HCT116 (cell line): ENCODE measurements around the gene SOD1. TPM values are rescaled to one million over a fixed set of nuclear protein-coding genes. Genes with fewer than 3 reads are reported as not detected.

Source experiments
- ATAC-seq: fragments of 200-7000 bp; cut with Tn5 transposase; 2 replicates; pipeline ENCODE4 v1.9.1; 2020; ENCODE audit warnings: mild to moderate bottlenecking, moderate library complexity
- BruUV-seq: library from RNA; stranded (reverse); fragments of 400-500 nt; replicated peaks from 2 replicates; lab custom pipeline; 2021; lab: Mats Ljungman, UMichigan
- CTCF ChIA-PET: fragments of 300-600 bp; sonication (Branson Sonifier 250); formaldehyde crosslinking; loops from one replicate; lab custom pipeline; 2021; ENCODE audit warnings: antibody characterized with exemption; lab: Charles Lee
- POLR2A ChIA-PET: fragments of 300-600, 350-600 bp; sonication (Branson Sonifier 250); formaldehyde crosslinking; loops from one replicate; lab custom pipeline; 2021; ENCODE audit warnings: antibody characterized with exemption; lab: Charles Lee
- RAD21 ChIA-PET, 2 experiments: fragments of 300-600 bp; sonication (Branson Sonifier 250); formaldehyde crosslinking; loops; one replicate each; lab custom pipeline; 2023; ENCODE audit warnings: low total read pairs in 2 of 2; ENCODE audit not compliant: uncharacterized antibody in 2 of 2, unreplicated experiment in 2 of 2, low non-redundant PET in 1 of 2; lab: Charles Lee
- DNase-seq: peaks from one replicate; pipeline ENCODE4 v3.0.0-alpha.2; 2010; ENCODE audit warnings: low read depth, low spot score
- H2AFZ ChIP-seq: fragments of 200-600 bp; shearing (Covaris generic), sonication (generic); 2 replicates; pipeline ENCODE4 v1.6.1; 2017; ENCODE audit warnings: low read depth, mixed run types, mixed read lengths, antibody characterized with exemption, low read length; ENCODE audit not compliant: poor library complexity, severe bottlenecking
- H3K27ac ChIP-seq: 2 replicates; pipeline ENCODE4 v1.5.1; 2012; ENCODE audit warnings: low read depth, low read length
- H3K27me3 ChIP-seq: fragments of 200-600 bp; sonication (generic); 2 replicates; pipeline ENCODE4 v1.6.1; 2016; ENCODE audit warnings: mixed run types, low read length, mixed read lengths; ENCODE audit not compliant: insufficient read depth
- H3K36me3 ChIP-seq, 2 experiments: fragments of 200-500 bp in 1 of 2; fragments of 200-600 bp in 1 of 2; sonication (Bioruptor generic) in 1 of 2; sonication (generic) in 1 of 2; 2 replicates each; pipeline versions ENCODE4 v1.5.1 to v1.6.1; 2014 to 2016; ENCODE audit warnings: low read length in 2 of 2, inconsistent platforms in 1 of 2, mixed read lengths in 1 of 2, mixed run types in 1 of 2; ENCODE audit not compliant: insufficient read depth in 2 of 2, control insufficient read depth in 1 of 2
- H3K4me1 ChIP-seq, 2 experiments: fragments of 200-600 bp in 1 of 2; sonication (generic) in 1 of 2; 2 replicates each; pipeline versions ENCODE4 v1.5.1 to v1.6.1; 2012 to 2017; ENCODE audit warnings: low read length in 2 of 2, inconsistent platforms in 1 of 2, mild to moderate bottlenecking in 1 of 2, mixed read lengths in 1 of 2, mixed run types in 1 of 2, moderate library complexity in 1 of 2; ENCODE audit not compliant: insufficient read depth in 2 of 2, control insufficient read depth in 1 of 2
- H3K4me2 ChIP-seq: fragments of 200-600 bp; sonication (generic); 2 replicates; pipeline ENCODE4 v1.6.1; 2017; ENCODE audit warnings: mixed run types, low read length, mixed read lengths
- H3K4me3 ChIP-seq, 2 experiments: fragments of 200-600 bp in 1 of 2; sonication (generic) in 1 of 2; replicated peaks in 1 of 2; 2 replicates each; pipeline ENCODE4 v1.5.1; 2011 to 2016; ENCODE audit warnings: low read length in 2 of 2, control low read depth in 1 of 2, low read depth in 1 of 2, mild to moderate bottlenecking in 1 of 2, mixed read lengths in 1 of 2, mixed run types in 1 of 2
- H3K79me2 ChIP-seq: fragments of 200-600 bp; sonication (generic); 2 replicates; pipeline ENCODE4 v1.6.1; 2017; ENCODE audit warnings: mild to moderate bottlenecking, mixed run types, low read length, moderate library complexity, mixed read lengths; ENCODE audit not compliant: insufficient read depth
- H3K9ac ChIP-seq: fragments of 200-600 bp; sonication (generic); 2 replicates; pipeline ENCODE4 v1.6.1; 2016; ENCODE audit warnings: low read length, mixed read lengths
- H3K9me2 ChIP-seq: fragments of 200-600 bp; sonication (generic), shearing (Covaris generic); 2 replicates; pipeline ENCODE4 v1.6.1; 2017; ENCODE audit warnings: mixed run types, mild to moderate bottlenecking, moderate library complexity; ENCODE audit not compliant: insufficient read depth
- H3K9me3 ChIP-seq, 2 experiments: fragments of 200-500 bp in 1 of 2; fragments of 200-600 bp in 1 of 2; sonication (Bioruptor generic) in 1 of 2; sonication (generic) in 1 of 2; 2 replicates each; pipeline ENCODE4 v1.6.1; 2014 to 2017; ENCODE audit warnings: low read length in 2 of 2, mixed read lengths in 2 of 2, inconsistent platforms in 1 of 2, low read depth in 1 of 2, mild to moderate bottlenecking in 1 of 2, mixed run types in 1 of 2, moderate library complexity in 1 of 2; ENCODE audit not compliant: control insufficient read depth in 1 of 2, insufficient read depth in 1 of 2
- H4K20me1 ChIP-seq: fragments of 200-600 bp; sonication (generic), shearing (Covaris generic); 2 replicates; pipeline ENCODE4 v1.6.1; 2017; ENCODE audit warnings: mixed run types, mild to moderate bottlenecking, moderate library complexity; ENCODE audit not compliant: insufficient read depth
- CBX3 ChIP-seq: IDR thresholded peaks from 2 replicates; pipeline ENCODE4 v1.6.1; 2012; ENCODE audit warnings: low read depth
- CEBPB ChIP-seq: IDR thresholded peaks from 2 replicates; pipeline ENCODE4 v1.6.1; 2012; ENCODE audit warnings: low read depth
- EGR1 ChIP-seq: IDR thresholded peaks from 2 replicates; pipeline ENCODE4 v1.6.1; 2012; ENCODE audit warnings: low read depth
- ELF1 ChIP-seq: IDR thresholded peaks from 2 replicates; pipeline ENCODE4 v1.6.1; 2012; ENCODE audit warnings: low read depth, borderline replicate concordance
- EZH2 ChIP-seq: fragments of 200-600 bp; sonication (generic); IDR thresholded peaks from 2 replicates; pipeline ENCODE4 v1.6.1; 2017; ENCODE audit warnings: antibody characterized with exemption, mixed run types
- EZH2phosphoT487 ChIP-seq: fragments of 200-600 bp; IDR thresholded peaks from 2 replicates; pipeline ENCODE4 v1.6.1; 2018; ENCODE audit warnings: antibody characterized with exemption, borderline replicate concordance
- FOSL1 ChIP-seq: IDR thresholded peaks from 2 replicates; pipeline ENCODE4 v1.6.1; 2012; ENCODE audit warnings: low read depth
- JUND ChIP-seq: IDR thresholded peaks from 2 replicates; pipeline ENCODE4 v1.6.1; 2012
- SIN3A ChIP-seq: IDR thresholded peaks from 2 replicates; pipeline ENCODE4 v1.6.1; 2012; ENCODE audit warnings: low read depth
- SP1 ChIP-seq: IDR thresholded peaks from 2 replicates; pipeline ENCODE4 v1.6.1; 2012; ENCODE audit warnings: low read depth
- SRF ChIP-seq: IDR thresholded peaks from 2 replicates; pipeline ENCODE4 v1.6.1; 2012; ENCODE audit warnings: low read depth
- TCF7L2 ChIP-seq: IDR thresholded peaks from 2 replicates; pipeline ENCODE4 v1.7.0; 2011; ENCODE audit warnings: borderline replicate concordance, inconsistent platforms; ENCODE audit not compliant: insufficient read depth, insufficient read length; ENCODE audit errors: extremely low read depth
- YY1 ChIP-seq: IDR thresholded peaks from 2 replicates; pipeline ENCODE4 v1.6.1; 2011; ENCODE audit warnings: low read length, low read depth, moderate library complexity, mild to moderate bottlenecking; ENCODE audit not compliant: insufficient replicate concordance; ENCODE audit errors: extremely low read depth
- ZFX ChIP-seq: fragments of 450-650 bp; IDR thresholded peaks from 2 replicates; pipeline ENCODE4 v1.6.1; 2017
- ZNF274 ChIP-seq: fragments of 200-500 bp; sonication (Bioruptor generic); IDR thresholded peaks from 2 replicates; pipeline ENCODE4 v1.6.1; 2014; ENCODE audit warnings: mild to moderate bottlenecking, low read depth, low read length, inconsistent platforms
- intact Hi-C: fragments of 100-400 bp; cut with micrococcal nuclease; formaldehyde crosslinking; loops from 2 replicates; pipeline ENCODE4 v1.10.0; 2022
- total RNA-seq: library from RNA; stranded (reverse); gene quantifications from one replicate; pipeline ENCODE4 v1.2.1, GENCODE V29; 2021; ENCODE audit not compliant: unreplicated experiment
- TF ChIP-seq, protein P1 (sequence below): IDR thresholded peaks from 2 replicates; pipeline ENCODE4 v1.6.1; 2012; ENCODE audit warnings: low read depth
- TF ChIP-seq, protein P2 (sequence below): IDR thresholded peaks from 2 replicates; pipeline ENCODE4 v1.6.1; 2011; ENCODE audit warnings: mild to moderate bottlenecking, low read length, moderate library complexity; ENCODE audit not compliant: insufficient replicate concordance; ENCODE audit errors: extremely low read depth
- TF ChIP-seq, protein P3 (sequence below): IDR thresholded peaks from 2 replicates; pipeline ENCODE4 v1.6.1; 2012
- TF ChIP-seq, protein P4 (sequence below), 3 experiments: fragments of 200-600 bp in 1 of 3; sonication (generic) in 1 of 3; IDR thresholded peaks in 2 of 3; conservative IDR thresholded peaks in 1 of 3; 2 replicates each; pipeline ENCODE4 v1.5.1; 2012 to 2017; ENCODE audit warnings: low read depth in 2 of 3, low read length in 2 of 3, antibody characterized with exemption in 1 of 3, borderline replicate concordance in 1 of 3, control low read depth in 1 of 3, mild to moderate bottlenecking in 1 of 3, mixed read lengths in 1 of 3, mixed run types in 1 of 3, moderate library complexity in 1 of 3; ENCODE audit not compliant: insufficient read depth in 1 of 3

SOD1 gene
- total RNA-seq, 1 experiment from 2014 or later, result 419 TPM

DNA sequence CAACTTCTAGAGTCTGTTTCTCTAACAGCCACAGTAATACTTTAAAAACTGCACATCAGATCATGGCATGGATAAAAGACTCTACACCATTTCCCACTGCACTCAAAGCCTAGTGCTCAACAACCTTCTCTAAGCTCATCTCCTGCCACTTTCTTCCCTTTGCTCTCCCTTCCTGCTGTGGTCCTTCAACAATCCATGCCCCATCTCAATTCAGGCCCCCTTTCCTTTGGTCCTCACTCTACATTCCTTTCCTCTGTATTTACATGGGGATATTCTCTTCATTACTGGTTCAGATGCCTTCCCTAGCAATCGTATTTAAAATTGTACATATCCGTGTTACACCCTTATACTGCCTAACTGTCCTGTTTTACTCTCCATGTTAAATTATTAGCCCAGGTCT lies 19.0 kb downstream of the SOD1 start:
- Histone ChIP-seq H3K4me2 (no peak overlapping the region), H3K9me3 (no peaks in the 10 kb centered on the region), H4K20me1 (0 out of 2 replicates have a peak, but pooled peaks cover 11% of the 10 kb centered on the region), H3K79me2 (peaks cover 11% of the 10 kb centered on the region), H3K27ac (no peak overlapping the region), H2AFZ (no peak overlapping the region), H3K4me3 (no peak overlapping the region), H3K9ac (no peak overlapping the region), H3K36me3 (peaks cover 9 to 11% of the 10 kb centered on the region in 2 experiments), H3K27me3 (no peaks in the 10 kb centered on the region), H3K9me2 (no peaks in the 10 kb centered on the region), H3K4me1 (no peaks in the 10 kb centered on the region)
- DNase-seq (no peak), ATAC-seq (no peak)
- POLR2A ChIA-PET, result no interaction called here
- BruUV-seq, result no TSS peak
- intact Hi-C loops, result no loop called here
- RAD21 ChIA-PET, result no interaction called here
- TF ChIP-seq ELF1, result no peak
- TF ChIP-seq FOSL1, result no peak
- no peak for TF ChIP-seq ZNF274
- TF ChIP-seq, protein P1, sequence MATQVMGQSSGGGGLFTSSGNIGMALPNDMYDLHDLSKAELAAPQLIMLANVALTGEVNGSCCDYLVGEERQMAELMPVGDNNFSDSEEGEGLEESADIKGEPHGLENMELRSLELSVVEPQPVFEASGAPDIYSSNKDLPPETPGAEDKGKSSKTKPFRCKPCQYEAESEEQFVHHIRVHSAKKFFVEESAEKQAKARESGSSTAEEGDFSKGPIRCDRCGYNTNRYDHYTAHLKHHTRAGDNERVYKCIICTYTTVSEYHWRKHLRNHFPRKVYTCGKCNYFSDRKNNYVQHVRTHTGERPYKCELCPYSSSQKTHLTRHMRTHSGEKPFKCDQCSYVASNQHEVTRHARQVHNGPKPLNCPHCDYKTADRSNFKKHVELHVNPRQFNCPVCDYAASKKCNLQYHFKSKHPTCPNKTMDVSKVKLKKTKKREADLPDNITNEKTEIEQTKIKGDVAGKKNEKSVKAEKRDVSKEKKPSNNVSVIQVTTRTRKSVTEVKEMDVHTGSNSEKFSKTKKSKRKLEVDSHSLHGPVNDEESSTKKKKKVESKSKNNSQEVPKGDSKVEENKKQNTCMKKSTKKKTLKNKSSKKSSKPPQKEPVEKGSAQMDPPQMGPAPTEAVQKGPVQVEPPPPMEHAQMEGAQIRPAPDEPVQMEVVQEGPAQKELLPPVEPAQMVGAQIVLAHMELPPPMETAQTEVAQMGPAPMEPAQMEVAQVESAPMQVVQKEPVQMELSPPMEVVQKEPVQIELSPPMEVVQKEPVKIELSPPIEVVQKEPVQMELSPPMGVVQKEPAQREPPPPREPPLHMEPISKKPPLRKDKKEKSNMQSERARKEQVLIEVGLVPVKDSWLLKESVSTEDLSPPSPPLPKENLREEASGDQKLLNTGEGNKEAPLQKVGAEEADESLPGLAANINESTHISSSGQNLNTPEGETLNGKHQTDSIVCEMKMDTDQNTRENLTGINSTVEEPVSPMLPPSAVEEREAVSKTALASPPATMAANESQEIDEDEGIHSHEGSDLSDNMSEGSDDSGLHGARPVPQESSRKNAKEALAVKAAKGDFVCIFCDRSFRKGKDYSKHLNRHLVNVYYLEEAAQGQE, result no peak
- TF ChIP-seq TCF7L2, result no peak
- no peak for TF ChIP-seq SIN3A
- TF ChIP-seq EGR1, result no peak
- no peak for TF ChIP-seq CBX3
- TF ChIP-seq, protein P2, sequence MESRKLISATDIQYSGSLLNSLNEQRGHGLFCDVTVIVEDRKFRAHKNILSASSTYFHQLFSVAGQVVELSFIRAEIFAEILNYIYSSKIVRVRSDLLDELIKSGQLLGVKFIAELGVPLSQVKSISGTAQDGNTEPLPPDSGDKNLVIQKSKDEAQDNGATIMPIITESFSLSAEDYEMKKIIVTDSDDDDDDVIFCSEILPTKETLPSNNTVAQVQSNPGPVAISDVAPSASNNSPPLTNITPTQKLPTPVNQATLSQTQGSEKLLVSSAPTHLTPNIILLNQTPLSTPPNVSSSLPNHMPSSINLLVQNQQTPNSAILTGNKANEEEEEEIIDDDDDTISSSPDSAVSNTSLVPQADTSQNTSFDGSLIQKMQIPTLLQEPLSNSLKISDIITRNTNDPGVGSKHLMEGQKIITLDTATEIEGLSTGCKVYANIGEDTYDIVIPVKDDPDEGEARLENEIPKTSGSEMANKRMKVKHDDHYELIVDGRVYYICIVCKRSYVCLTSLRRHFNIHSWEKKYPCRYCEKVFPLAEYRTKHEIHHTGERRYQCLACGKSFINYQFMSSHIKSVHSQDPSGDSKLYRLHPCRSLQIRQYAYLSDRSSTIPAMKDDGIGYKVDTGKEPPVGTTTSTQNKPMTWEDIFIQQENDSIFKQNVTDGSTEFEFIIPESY, result no peak
- TF ChIP-seq JUND, result no peak
- no peak for TF ChIP-seq SRF
- no peak for TF ChIP-seq EZH2phosphoT487
- no peak for TF ChIP-seq SP1
- no peak for TF ChIP-seq YY1
- no peak for TF ChIP-seq CEBPB
- TF ChIP-seq EZH2, result no peak
- TF ChIP-seq ZFX, result no peak
- TF ChIP-seq, protein P3, sequence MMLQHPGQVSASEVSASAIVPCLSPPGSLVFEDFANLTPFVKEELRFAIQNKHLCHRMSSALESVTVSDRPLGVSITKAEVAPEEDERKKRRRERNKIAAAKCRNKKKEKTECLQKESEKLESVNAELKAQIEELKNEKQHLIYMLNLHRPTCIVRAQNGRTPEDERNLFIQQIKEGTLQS, result no peak
- TF ChIP-seq, protein P4, sequence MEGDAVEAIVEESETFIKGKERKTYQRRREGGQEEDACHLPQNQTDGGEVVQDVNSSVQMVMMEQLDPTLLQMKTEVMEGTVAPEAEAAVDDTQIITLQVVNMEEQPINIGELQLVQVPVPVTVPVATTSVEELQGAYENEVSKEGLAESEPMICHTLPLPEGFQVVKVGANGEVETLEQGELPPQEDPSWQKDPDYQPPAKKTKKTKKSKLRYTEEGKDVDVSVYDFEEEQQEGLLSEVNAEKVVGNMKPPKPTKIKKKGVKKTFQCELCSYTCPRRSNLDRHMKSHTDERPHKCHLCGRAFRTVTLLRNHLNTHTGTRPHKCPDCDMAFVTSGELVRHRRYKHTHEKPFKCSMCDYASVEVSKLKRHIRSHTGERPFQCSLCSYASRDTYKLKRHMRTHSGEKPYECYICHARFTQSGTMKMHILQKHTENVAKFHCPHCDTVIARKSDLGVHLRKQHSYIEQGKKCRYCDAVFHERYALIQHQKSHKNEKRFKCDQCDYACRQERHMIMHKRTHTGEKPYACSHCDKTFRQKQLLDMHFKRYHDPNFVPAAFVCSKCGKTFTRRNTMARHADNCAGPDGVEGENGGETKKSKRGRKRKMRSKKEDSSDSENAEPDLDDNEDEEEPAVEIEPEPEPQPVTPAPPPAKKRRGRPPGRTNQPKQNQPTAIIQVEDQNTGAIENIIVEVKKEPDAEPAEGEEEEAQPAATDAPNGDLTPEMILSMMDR (IDR thresholded peaks at IDR 0.05 in 2 of 3, conservative IDR thresholded peaks at IDR 0.05 in 1 of 3; ENCODE audit: borderline replicate concordance in 1 of 3, insufficient read depth in 1 of 3, low read depth in 2 of 3, low read length in 2 of 3), result no peak
- CTCF ChIA-PET, result no interaction called here
